Stimulated activated CD8-positive, alpha-beta memory T cell treated with anti-CD3 and anti-CD28 coated beads, Interleukin-12 subunit alpha, Interleukin-12 subunit beta, amount 100 ng/mL, for 24 hours (primary cell): Measurements from ENCODE around the gene DCAF10.
"Not testable (repeated sequence)": the region's sequence is repeated elsewhere in the genome, so short reads cannot be mapped to it uniquely, and the experiment has no call there.

Experiments
- DNase-seq: peaks from one replicate; pipeline ENCODE4 v3.0.0-alpha.2; 2020; ENCODE audit errors: extremely low read depth

Gene DCAF10

DNA sequence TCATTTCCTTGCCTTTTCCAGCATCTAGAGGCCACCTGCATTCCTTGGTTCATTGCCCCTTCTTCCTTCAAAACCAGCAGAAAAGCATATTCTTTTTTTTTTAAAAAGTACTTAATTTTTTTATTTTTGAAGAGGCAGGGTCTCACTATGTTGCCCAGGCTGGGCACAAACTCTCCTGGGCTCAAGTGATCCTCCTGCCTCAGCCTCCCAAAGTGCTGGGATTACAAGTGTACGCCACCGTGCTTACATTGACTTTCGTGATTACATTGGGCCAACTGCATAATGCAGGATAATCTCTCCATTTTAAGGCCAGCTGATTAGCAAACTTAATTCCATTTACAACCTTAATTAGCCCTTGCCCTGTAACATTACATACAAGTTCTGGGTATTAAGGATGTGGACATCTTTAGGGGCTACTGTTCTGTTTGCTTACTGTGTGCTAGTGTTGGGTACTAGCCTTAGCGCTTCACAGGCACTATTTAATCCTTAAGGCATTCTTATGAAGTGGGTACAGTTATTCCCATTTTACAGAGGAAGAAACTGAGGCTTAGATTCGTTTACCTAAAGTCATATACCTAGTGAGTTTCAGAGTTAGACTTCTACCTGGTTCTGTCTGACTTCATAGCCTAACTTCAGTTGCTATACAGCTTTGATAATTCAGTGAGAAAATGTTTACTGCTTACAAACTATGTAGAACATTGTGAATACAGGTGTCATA lies 69.6 kb downstream of the DCAF10 start:
- no peak for DNase-seq

DNA sequence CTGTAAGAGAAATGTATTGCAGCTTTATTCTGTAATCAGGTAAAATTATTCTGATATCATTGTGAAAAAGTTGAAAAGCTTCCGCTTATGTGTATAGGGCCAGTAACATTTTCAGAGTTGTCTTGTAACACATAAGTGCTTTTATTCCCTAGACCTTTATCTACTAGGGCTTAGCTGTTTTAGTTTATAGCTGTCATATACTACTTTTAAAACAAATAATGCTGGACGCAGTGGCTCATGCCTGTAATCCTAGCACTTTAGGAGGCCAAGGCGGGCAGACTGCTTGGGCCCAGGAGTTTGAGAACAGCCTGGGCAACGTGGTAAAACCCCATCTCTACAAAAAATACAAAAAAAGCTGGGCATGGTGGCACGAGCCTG lies 70.2 kb downstream of the DCAF10 start:
- DNase-seq, result no peak

DNA sequence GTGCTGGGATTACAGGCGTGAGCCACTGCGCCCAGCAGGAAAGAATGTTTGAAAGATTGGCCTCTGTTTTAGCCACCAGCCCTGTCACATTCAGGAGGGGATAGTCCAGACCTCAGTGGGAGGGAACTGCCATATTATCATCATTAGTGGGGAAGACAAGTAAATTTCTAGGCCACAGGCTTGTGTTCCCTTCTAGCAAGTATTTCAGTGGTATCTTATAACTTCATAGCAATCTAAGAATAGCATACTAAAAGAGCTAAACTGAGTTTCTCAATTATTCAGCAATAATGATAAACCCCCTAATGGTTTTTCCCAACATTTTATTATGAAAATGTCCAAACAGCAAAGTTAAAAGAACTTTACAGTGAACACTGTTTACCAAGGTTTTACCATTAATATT lies 73.4 kb downstream of the DCAF10 start:
- no peak for DNase-seq

DNA sequence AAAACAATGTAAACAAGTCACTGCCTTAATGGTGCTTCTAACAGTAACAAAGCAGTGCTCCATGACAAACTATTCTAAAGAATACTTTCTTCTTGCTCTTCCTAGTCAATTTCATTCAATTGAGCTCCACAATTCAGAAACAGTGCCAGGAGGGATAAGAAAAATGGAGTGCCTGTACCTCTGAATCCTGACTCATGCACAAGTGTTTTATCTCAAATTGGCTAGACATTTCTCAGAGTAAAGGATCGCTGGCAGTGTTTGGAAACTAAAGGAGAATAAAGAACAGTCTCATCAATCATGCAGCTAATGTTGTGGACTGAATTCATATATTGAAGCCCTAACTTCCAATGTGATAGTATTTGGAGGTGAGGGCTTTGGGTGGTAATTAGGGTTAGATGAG lies 75.8 kb downstream of the DCAF10 start:
- DNase-seq, result no peak

DNA sequence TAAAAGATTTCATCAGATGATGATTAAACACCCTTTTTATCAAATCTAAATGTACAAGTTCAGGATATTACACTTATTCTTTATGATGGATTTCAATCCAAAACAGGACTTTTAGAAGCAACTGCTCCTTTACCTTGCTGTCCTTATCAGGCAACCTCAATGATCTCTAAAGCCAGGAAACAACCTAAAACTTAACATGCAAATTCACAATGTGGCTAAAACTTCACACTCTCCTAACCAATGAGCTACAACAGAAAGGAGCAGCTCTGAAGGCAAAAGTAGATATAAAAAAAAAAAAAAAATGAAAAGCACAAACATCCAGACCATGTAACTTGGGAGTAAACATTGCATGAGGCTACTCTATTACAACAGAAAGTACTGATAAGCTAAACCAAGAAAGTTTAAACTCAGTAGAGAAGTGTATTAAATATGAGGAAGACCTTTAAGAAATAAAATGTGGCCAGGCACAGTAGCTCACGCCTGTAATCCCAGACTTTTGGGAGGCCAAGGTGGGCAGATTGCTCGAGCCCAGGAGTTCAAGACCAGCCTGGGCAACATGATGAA lies 80.4 kb downstream of the DCAF10 start:
- no peak for DNase-seq

DNA sequence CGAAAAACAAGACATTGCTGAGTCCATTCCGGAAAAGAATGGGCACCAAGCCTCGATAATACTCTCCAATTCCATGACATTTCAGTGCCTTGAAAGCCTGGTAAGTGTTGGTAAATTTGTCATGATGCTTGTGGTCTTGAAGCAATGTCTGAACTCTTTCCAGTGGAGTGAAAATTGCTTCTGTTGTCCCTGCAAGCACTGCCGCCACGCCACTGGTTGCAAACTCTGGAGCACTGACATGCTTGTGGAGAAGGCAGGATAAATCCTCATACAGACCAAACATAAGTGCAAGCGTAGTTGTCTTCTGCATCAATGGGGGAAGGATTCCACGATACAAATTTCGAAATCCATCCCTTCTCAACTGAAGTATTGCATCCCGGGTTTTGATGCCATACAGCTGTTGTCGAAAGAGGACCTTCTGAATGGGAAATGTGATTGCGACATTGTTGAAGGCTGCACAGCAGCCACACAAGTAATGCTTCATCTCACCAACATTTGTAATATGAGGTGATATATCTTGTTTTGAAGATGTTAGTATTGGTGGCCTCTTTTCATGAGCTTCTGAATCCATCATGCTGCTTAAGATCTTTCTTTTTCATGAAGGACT lies 87.5 kb downstream of the DCAF10 start:
- DNase-seq, result not testable (repeated sequence)

DNA sequence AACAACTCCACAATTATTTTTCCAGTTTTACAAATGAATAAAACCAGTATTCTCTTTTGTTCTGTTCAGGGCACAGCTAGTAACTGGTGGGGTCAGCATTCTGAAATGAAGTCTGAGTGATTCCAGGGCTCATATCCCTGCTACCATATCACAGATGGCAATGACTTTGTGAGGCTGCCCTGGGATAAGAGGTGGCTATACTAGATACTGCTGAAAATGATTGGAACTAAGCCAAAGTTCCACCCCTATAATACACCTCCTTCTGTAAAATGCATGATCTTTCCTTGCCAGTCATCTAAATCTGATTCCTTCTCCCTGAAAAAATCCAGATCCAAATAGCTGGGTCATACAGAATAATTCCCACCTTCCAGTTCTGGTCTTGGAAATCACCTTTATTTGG lies 88.9 kb downstream of the DCAF10 start:
- DNase-seq, result no peak

DNA sequence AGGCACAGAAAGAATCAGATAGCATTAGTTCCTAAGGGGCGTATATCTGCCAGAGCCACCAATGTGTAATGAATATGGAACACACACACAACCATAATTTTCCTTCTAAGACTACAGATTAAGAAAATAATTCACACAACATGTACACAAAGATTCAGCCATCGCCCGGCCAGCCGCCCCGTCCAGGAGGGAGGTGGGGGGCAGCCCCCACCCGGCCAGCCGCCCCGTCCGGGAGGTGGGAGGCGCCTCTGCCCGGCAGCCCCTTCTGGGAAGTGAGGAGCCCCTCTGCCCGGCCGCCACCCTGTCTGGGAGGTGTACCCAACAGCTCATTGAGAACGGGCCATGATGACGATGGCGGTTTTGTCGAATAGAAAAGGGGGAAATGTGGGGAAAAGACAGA lies 90.4 kb downstream of the DCAF10 start:
- not testable (repeated sequence) for DNase-seq

DNA sequence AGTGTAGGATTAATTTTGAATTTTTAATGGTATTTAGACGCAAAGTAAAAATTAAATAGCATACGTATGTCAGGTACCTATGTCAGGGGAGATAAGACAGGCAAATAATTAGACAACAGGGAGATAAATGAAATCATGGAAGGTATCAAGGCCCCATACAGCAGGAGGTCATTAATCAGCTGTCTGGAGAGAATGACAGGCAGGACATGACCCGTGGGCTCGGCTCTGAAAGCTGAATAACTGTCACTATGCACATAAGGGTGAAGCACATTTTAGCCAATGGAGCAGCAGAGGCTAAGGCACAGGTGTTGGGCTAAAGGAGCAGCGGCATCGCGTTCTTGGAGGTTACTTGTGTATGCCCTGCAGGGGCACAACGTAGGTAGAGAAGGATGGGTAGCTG lies 91.5 kb downstream of the DCAF10 start:
- DNase-seq, result no peak

DNA sequence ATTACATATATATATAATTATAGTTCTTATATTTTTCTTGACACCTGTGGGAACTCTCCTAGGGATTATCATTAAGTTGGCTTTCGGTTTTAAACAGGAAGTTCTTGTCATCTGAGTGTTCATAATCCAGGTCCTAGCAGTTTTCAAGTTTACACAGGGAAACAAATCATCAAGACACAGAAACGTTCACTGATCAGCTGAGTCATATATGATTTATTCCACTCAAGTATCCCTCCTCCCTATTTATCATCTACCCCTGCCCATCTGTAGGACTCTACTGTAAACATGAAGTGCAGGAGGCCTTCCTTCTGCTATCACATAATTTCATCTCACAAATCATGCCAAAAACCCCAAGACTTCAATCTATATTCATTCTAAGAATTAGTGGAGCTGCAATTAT lies 97.1 kb downstream of the DCAF10 start:
- no peak for DNase-seq

DNA sequence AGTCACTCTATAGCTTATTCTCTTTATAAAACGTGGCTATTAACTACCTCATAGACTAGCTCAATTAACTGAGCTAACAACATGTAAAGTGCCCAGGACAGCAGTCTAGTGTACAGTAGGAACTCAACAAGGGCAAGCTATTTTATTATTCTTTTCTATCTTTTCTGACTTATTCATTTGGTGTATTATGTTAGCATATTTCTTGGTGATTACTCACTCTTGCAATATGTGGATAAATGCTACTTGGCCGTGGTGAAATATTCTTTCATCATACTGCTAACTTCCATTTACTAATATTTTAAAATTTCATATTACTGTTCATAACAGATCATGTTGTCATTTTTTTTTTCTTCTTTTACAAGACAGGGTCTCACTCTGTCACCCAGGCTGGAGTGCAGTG lies 98.4 kb downstream of the DCAF10 start:
- no peak for DNase-seq

DNA sequence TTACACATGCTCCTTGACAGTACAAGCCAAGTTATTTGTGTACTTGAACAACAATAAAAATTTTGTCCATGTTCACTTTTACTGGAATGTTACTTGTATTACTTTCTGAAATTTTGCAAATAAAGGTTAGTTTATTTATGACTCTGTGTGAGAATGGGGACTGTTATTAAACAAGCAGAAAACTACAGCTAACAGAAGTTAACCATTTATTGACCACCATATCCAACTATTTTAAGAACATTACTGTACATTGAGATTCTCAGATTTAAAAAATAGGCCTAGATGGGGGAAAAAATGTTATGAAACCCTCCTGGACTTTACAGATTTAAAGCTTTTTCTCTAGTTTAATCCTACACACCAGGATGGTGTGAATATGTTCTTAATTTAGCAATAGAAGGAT lies 101.5 kb downstream of the DCAF10 start:
- no peak for DNase-seq

DNA sequence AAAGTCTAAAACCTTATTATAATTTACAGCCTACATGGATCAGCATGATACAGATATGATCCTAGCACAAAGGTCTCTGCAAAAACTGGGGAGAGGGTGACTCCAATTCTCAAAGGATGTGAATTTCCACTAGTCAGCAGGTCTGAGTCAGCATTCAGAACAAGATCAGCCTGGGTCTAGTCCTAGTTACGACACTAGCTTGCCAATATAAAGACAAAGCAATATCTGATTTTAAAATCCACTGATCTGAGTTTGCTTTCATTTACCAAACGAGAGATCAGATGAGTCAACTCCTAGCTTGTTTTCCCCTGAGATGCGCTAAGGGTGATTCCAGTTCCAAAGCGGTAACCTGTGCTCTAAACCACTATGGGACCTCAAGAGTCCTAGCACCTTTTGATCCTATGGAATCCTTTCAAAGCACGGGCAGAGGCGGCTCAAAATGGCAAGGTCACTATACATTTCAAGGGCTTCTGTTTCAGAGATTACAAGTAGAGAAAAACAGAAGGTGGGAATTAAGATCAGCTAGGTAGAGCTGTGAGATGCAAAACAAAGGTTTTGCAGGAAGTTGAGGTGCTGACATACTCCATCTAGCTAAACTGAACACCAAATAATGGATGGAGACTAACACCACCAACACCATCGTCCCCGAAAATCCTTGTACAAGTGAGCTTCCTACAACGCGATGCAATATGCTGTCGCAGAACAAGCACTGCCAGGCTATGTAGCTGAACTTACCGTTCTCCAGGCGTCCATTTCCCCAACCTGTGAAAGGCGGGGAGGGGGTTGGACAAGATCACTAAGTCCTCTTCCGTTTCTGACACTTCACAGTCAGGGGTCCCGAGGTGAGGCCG lies 102.4 kb downstream of the DCAF10 start:
- DNase-seq, result no peak

DNA sequence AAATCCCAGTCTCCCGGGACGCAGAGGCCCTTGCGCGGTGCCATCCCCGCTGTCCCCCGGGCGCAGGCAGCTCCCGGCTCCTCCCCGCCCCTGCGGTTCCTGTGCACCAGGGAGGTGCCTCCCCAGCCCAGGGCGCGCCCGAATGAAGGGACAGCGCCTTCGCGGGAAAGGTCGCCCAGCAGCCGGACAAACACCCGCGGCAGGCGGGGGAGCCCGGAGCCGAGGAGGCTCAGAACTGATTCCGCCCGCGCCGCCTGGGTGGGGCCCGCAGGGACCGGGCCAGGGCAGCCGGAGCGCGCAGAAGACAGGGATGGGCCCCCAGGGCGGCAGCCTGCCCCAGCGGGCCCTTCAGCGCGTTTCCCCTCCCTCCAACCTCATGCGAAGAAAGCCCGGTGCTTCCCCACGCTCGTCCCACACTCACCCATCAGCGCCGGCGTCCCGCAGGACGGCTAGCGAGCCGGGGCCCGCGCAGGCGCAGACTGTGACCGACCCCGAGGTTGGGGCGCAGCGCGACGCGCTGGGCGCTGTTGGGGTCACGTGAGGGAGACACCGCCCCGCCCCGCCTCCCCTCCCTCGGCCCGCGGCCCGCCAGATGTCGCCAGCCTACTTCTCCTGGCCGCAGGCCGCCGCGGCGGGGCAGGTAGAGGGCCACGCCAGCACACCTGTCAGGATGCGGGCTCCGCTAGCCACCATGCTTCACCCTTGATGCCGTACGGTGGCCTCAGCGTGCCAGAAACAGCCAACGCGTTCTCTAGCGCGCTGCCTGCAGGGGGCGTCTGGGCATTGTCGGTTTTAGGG lies 103.2 kb downstream of the DCAF10 start, which contains the start of gene SLC25A51:
Gene SLC25A51, minus strand, starts transcription at position 481 of the 798 bp plus-strand sequence. CDS start 15,577 bp downstream, outside the sequence.
- DNase-seq, result peak; percentile 84

DNA sequence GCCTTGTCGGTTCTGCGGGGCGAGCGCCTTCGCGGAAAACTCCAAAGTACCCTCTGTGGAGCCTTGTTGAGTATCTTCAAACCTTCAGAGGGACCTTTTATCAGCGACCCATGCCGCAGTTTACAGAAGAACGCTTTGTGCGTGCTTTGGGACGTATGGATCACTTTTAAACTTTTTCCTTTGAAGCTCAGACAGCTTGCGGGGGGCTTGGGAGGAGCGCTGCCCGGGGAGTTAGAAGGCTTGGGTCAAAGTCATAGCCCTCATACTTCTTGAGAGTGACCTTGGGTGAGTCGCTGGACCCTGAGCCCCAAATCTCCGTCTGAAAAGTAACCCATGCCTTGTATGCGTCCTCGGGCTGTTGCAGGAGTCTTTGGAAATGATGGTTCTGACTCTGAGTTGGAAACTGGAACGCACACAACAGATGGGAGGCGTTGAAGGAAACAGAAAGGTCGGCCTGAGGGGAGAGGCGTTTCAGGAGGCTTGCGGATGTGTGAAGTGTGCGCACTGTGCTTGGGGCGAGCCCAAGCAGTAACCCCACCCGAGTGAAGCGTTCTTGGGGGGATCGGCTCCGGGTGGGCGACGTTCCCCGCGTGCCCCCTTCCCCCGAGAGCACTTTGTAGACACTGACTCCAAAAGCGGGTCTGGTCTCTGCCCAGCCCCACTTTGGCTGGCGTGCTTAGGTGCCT lies 104.0 kb downstream of the DCAF10 start:
- no peak for DNase-seq

DNA sequence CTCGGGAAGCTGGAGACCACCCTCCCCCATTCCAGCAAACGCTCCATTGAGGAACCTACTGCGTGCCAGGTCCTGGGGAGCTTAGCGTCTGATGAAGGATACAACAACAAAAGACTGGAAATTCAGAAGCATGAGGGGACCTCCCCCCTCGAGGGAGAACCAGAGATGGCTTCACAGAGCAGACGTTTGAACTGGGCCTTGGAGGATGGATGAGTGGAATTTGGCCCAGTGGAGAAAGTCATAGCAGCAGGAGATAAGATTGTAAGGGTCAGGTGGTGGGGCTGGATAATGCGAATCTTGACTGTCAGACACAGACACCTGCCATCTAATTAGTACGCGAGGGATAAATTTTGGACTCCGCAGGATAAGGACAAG lies 104.5 kb downstream of the DCAF10 start:
- no peak for DNase-seq

DNA sequence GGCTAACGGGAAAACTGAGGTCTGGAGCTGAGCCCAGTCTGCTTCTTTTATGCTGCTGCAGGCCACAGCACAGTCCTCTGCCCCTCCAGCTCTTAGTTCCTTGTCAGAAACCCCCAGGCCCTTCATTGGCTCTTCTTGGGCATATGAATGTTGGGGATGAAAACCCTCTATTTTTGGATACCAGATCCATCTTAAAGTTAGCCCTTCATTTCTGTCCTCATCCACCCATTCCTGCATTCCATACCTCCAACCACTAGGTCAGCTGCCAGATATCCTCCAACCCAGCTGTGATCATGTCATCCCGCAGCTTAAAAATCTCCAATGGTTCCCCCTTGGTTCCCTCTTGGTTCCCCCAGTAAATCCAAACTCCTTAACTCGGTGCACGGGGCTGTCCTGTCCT lies 105.2 kb downstream of the DCAF10 start:
- no peak for DNase-seq

DNA sequence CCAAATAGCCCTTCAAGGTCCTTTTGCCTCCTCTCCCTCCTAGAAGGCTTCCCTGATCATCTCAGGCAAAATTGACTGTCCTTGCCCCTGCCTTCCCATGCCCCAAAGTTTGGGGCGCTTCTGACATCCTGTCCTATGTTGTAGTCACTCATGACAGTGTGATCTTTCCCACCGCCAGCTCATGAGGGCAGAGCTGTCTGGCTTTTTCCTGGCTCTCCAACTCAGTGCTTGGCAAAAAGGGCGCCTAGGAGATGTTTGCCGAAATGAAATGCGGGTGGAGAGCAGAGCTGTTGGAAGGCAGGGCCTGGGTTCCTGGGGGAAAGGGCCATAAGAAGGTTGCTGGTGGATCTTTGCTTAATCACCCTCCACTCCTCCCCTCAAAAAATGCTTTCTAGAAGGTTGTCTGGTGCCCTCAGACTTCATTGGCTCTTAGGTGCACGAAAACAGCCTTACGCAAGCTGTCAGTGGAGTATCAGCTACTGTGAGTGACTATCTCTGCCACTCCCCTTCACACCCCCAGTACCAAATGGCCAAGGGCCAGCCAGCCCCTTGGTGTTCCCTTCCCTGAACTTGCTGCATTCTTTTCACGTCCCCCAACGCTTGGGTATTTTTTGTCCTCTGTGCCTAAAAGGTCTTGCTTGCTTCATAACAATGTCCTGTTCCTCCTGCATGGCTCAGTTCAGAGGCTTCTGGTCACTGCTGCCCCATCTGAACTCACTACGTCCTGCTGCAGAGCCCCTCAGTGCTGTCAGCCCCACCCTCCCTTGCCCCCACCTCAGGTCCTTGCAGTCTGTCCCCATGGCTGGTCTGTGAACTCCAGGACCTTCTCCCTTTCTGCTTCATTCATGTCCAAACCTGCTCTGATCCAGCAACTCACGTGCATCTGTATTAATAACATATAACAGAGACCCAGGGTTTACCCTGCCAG lies 106.0 kb downstream of the DCAF10 start:
- DNase-seq, result no peak

DNA sequence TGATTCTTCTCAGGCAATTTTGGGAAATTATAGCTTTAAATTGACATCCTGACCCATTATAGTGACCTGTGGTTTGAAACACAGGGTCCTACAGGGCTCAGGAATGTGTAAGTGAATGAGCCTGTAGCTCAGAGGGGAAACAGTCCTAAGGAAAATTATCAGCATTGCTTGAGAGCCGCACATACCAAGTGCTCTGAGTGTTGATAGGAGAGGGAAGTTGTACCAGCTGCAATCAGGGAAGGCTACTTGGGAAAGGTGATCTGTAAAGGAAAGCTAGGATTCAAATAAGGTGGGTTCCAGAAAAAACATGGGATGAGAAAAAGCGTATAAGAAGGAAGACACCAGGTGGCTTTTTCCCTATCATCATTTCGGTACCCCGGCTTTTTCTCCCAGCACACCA lies 107.7 kb downstream of the DCAF10 start:
- no peak for DNase-seq

DNA sequence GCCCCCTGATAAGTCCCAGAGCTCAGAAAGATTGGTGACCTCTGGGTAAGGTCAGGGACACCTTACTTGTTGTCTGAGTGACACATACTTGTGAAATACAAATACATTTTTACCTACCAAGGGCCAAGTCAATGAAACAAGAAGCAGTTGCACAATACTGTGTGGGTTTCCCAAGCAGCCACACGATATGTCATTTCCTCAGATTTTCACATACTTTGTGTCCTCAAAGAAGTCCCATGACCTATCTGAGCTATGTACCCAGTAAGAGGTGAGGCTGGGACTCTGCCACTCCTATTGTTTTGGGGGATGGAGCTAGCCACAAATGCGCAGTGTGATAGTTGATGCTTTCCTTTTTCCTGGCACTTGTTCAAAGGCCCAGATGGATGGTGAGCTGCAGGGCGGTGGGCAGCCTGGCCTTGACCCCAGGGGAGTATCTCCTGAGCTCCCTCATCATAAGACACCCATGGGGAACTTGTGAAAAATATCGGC lies 108.1 kb downstream of the DCAF10 start:
- no peak for DNase-seq
